ENCODE results near the gene DGKB.

Gene DGKB

GRCh38 chr7:14438366-14438765 lies 464.2 kb downstream of the DGKB start:
- H3K4me1 ChIP-seq (ENCODE audit: control insufficient read depth, insufficient read depth, low read length): no peaks in the 10 kb centered on the region
- no peaks in the 10 kb centered on the region for H3K36me3 ChIP-seq (ENCODE audit: control insufficient read depth in 2 of 2, insufficient read depth in 2 of 2, low read length in 2 of 2)
- no peaks in the 10 kb centered on the region for H3K27me3 ChIP-seq (ENCODE audit: control insufficient read depth in 1 of 2, insufficient read depth in 2 of 2, low read length in 2 of 2)
- H3K27ac ChIP-seq (ENCODE audit: low read length): no peak overlapping the region
- no peak overlapping the region for H3K9ac ChIP-seq (ENCODE audit: low read length in 2 of 2)
- no peaks in the 10 kb centered on the region for H3K9me3 ChIP-seq (ENCODE audit: control insufficient read depth in 2 of 2, low read length in 2 of 2)
- no peak overlapping the region for H3K4me3 ChIP-seq (ENCODE audit: low read length in 2 of 2)

DNA sequence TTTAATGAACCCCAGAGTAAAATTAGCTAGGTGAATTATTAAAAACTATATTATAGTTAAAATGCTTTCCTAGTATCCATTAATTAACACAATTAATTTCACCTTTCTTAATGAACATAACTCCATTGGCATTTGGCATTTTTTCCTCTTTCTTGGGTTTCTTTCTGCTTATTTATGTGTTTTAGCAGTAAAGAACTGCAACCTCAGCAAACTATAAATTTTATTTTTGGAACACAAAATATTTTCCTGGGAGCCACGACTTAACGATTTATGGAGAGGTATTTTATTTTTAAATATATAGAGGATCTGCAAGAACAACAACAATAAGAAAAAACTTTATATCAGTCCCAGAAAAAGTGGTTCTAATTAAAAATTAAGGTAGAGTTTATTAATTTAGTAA lies 465.7 kb downstream of the DGKB start:
- H3K4me1 ChIP-seq (ENCODE audit: control insufficient read depth, insufficient read depth, low read length): no peaks in the 10 kb centered on the region
- H3K36me3 ChIP-seq (ENCODE audit: control insufficient read depth in 2 of 2, insufficient read depth in 2 of 2, low read length in 2 of 2): no peaks in the 10 kb centered on the region
- no peaks in the 10 kb centered on the region for H3K9me3 ChIP-seq (ENCODE audit: control insufficient read depth in 2 of 2, low read length in 2 of 2)
- H3K27ac ChIP-seq (ENCODE audit: low read length): no peak overlapping the region
- H3K4me3 ChIP-seq (ENCODE audit: low read length in 2 of 2): no peak overlapping the region
- H3K27me3 ChIP-seq (ENCODE audit: control insufficient read depth in 1 of 2, insufficient read depth in 2 of 2, low read length in 2 of 2): no peaks in the 10 kb centered on the region
- no peak overlapping the region for H3K9ac ChIP-seq (ENCODE audit: low read length in 2 of 2)

DNA sequence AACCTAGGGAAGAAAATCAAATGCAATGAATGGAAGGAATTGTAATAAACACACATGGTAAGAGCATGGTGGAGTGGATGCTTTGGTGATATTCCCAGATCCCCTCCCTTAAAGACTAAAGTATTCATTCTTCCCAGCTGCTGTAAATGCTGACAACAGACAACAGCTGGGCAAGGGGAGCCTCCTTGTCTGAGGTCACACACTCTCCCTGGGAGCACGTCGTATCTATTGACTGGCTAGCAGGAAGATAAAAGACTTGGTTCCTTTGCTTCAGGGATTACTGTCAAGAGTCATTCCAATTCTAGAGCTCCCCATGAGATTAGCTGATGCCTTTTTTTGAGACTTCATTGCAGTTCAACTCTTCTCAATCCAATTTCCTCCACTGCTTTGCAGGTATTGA lies 469.6 kb downstream of the DGKB start:
- no peak overlapping the region for H3K9ac ChIP-seq (ENCODE audit: low read length in 2 of 2)
- H3K27me3 ChIP-seq (ENCODE audit: control insufficient read depth in 1 of 2, insufficient read depth in 2 of 2, low read length in 2 of 2): no peaks in the 10 kb centered on the region
- no peak overlapping the region for H3K27ac ChIP-seq (ENCODE audit: low read length)
- H3K4me3 ChIP-seq (ENCODE audit: low read length in 2 of 2): no peak overlapping the region
- no peaks in the 10 kb centered on the region for H3K4me1 ChIP-seq (ENCODE audit: control insufficient read depth, insufficient read depth, low read length)
- no peaks in the 10 kb centered on the region for H3K9me3 ChIP-seq (ENCODE audit: control insufficient read depth in 2 of 2, low read length in 2 of 2)
- H3K36me3 ChIP-seq (ENCODE audit: control insufficient read depth in 2 of 2, insufficient read depth in 2 of 2, low read length in 2 of 2): no peaks in the 10 kb centered on the region

DNA sequence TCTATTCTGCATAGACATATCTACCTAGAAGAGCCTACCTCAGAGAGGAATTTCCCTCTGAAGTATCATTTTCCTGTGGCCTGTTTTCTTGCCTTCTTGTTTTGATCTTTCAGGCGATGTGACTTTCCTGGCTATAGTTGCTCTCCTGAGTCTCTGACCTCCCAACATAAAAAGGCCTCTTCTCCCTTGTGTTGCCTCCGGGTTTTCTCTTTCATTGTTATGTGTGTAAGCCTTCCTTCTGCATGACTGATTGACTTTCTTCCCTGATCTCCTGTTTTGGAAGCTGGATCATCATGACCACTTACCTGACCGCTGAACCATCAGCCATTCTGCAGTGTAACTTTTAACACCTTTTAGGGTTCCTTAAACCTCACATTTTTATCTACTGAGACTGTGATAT lies 471.6 kb downstream of the DGKB start:
- H3K4me1 ChIP-seq (ENCODE audit: control insufficient read depth, insufficient read depth, low read length): no peaks in the 10 kb centered on the region
- H3K4me3 ChIP-seq (ENCODE audit: low read length in 2 of 2): no peak overlapping the region
- H3K9ac ChIP-seq (ENCODE audit: low read length in 2 of 2): no peak overlapping the region
- no peaks in the 10 kb centered on the region for H3K9me3 ChIP-seq (ENCODE audit: control insufficient read depth in 2 of 2, low read length in 2 of 2)
- no peaks in the 10 kb centered on the region for H3K36me3 ChIP-seq (ENCODE audit: control insufficient read depth in 2 of 2, insufficient read depth in 2 of 2, low read length in 2 of 2)
- H3K27ac ChIP-seq (ENCODE audit: low read length): no peak overlapping the region
- H3K27me3 ChIP-seq (ENCODE audit: control insufficient read depth in 1 of 2, insufficient read depth in 2 of 2, low read length in 2 of 2): no peaks in the 10 kb centered on the region

DNA sequence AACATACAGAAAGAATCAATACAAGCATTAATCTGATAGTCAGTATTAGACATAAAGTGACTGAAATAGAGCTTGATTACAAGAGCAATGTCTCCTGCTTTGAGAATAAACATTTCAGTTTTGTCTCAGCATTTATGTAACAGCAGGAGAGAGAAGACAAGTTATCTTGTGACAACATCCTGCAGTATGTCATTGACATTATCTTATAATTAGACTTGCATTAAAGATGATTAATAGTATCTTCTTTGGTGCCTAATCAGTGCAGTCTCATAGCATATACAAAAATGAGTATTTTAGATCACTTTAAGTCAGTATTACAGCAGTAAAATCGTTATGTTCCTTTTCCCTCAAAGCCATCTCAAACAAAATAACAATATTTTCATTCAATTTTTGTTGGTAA lies 477.0 kb downstream of the DGKB start:
- H3K27me3 ChIP-seq (ENCODE audit: control insufficient read depth in 1 of 2, insufficient read depth in 2 of 2, low read length in 2 of 2): no peaks in the 10 kb centered on the region
- no peaks in the 10 kb centered on the region for H3K9me3 ChIP-seq (ENCODE audit: control insufficient read depth in 2 of 2, low read length in 2 of 2)
- H3K4me3 ChIP-seq (ENCODE audit: low read length in 2 of 2): no peak overlapping the region
- no peaks in the 10 kb centered on the region for H3K4me1 ChIP-seq (ENCODE audit: control insufficient read depth, insufficient read depth, low read length)
- no peak overlapping the region for H3K27ac ChIP-seq (ENCODE audit: low read length)
- no peaks in the 10 kb centered on the region for H3K36me3 ChIP-seq (ENCODE audit: control insufficient read depth in 2 of 2, insufficient read depth in 2 of 2, low read length in 2 of 2)
- no peak overlapping the region for H3K9ac ChIP-seq (ENCODE audit: low read length in 2 of 2)

DNA sequence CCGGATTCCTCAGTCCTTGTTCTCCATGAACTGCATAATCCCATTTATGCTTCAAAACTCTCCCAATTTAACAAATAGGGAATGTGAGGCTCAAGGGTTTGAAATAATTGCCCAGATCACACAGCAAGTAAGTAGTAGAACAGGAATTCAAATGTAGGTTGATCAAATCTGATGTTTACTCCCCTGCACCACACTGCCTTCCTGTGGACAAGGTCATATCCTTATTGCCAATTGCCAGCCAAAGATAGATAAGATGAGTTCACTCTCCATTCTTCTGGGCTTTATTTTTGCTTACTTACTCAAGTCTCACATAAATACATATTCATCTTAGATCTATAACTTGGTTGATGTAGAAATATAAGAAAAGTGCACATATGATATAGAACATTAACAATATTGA lies 477.9 kb downstream of the DGKB start:
- Histone ChIP-seq H3K9me3 (ENCODE audit: control insufficient read depth in 2 of 2, low read length in 2 of 2) (no peaks in the 10 kb centered on the region), H3K36me3 (ENCODE audit: control insufficient read depth in 2 of 2, insufficient read depth in 2 of 2, low read length in 2 of 2) (no peaks in the 10 kb centered on the region), H3K4me1 (ENCODE audit: control insufficient read depth, insufficient read depth, low read length) (no peaks in the 10 kb centered on the region), H3K27ac (ENCODE audit: low read length) (no peak overlapping the region), H3K27me3 (ENCODE audit: control insufficient read depth in 1 of 2, insufficient read depth in 2 of 2, low read length in 2 of 2) (no peaks in the 10 kb centered on the region), H3K9ac (ENCODE audit: low read length in 2 of 2) (no peak overlapping the region), H3K4me3 (ENCODE audit: low read length in 2 of 2) (no peak overlapping the region)

DNA sequence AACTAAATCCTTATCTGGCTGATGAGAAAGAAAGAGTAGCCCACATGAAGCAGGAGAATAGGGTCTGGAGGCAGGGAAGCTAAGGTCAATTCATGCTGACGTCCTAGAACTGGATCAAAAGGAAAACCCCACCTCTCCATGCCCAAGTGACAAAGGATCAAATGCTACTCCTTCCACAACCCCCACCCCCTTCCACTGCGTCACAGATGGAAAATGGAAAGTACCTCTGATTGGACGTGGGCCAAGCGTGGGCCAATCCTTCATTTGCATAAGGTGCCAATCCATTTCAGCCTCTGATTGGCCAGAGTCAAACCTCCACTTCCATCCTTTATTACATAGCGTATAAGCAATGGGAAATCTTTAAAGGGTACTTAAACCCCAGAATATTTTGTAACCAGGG lies 481.8 kb downstream of the DGKB start:
- no peak overlapping the region for H3K4me3 ChIP-seq (ENCODE audit: low read length in 2 of 2)
- H3K36me3 ChIP-seq (ENCODE audit: control insufficient read depth in 2 of 2, insufficient read depth in 2 of 2, low read length in 2 of 2): no peaks in the 10 kb centered on the region
- H3K4me1 ChIP-seq (ENCODE audit: control insufficient read depth, insufficient read depth, low read length): no peaks in the 10 kb centered on the region
- no peak overlapping the region for H3K9ac ChIP-seq (ENCODE audit: low read length in 2 of 2)
- H3K27me3 ChIP-seq (ENCODE audit: control insufficient read depth in 1 of 2, insufficient read depth in 2 of 2, low read length in 2 of 2): no peaks in the 10 kb centered on the region
- no peak overlapping the region for H3K27ac ChIP-seq (ENCODE audit: low read length)
- H3K9me3 ChIP-seq (ENCODE audit: control insufficient read depth in 2 of 2, low read length in 2 of 2): no peaks in the 10 kb centered on the region

- no peaks in the 10 kb centered on the region for H3K36me3 ChIP-seq (ENCODE audit: control insufficient read depth in 2 of 2, insufficient read depth in 2 of 2, low read length in 2 of 2)
- H3K9ac ChIP-seq (ENCODE audit: low read length in 2 of 2): no peak overlapping the region
- no peaks in the 10 kb centered on the region for H3K9me3 ChIP-seq (ENCODE audit: control insufficient read depth in 2 of 2, low read length in 2 of 2)
- no peak overlapping the region for H3K4me3 ChIP-seq (ENCODE audit: low read length in 2 of 2)
- no peaks in the 10 kb centered on the region for H3K27me3 ChIP-seq (ENCODE audit: control insufficient read depth in 1 of 2, insufficient read depth in 2 of 2, low read length in 2 of 2)
- H3K4me1 ChIP-seq (ENCODE audit: control insufficient read depth, insufficient read depth, low read length): no peaks in the 10 kb centered on the region
- H3K27ac ChIP-seq (ENCODE audit: low read length): no peak overlapping the region
These were observed 483.0 kb downstream of the DGKB start for GRCh38 chr7:14419531-14419930.

DNA sequence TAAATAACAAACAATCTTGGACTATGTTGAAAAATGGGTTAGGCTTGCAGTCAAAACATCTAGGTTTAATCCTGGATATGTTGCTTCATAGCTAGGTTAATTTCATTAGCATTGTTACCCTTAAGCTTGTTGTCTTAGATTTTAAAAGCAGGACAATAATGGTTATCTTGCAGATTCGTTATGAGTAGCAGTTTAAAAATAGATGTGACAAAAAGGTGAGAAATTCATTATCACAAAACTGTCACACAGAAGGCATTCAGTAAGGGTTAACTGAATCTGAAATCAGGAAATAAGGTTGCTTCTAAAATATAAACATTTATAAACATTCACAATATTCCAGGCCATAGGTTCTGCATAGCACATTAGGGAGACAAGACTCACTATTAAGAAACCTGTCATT lies 483.9 kb downstream of the DGKB start:
- no peak overlapping the region for H3K4me3 ChIP-seq (ENCODE audit: low read length in 2 of 2)
- H3K4me1 ChIP-seq (ENCODE audit: control insufficient read depth, insufficient read depth, low read length): no peaks in the 10 kb centered on the region
- no peaks in the 10 kb centered on the region for H3K9me3 ChIP-seq (ENCODE audit: control insufficient read depth in 2 of 2, low read length in 2 of 2)
- no peak overlapping the region for H3K9ac ChIP-seq (ENCODE audit: low read length in 2 of 2)
- no peaks in the 10 kb centered on the region for H3K27me3 ChIP-seq (ENCODE audit: control insufficient read depth in 1 of 2, insufficient read depth in 2 of 2, low read length in 2 of 2)
- no peak overlapping the region for H3K27ac ChIP-seq (ENCODE audit: low read length)
- H3K36me3 ChIP-seq (ENCODE audit: control insufficient read depth in 2 of 2, insufficient read depth in 2 of 2, low read length in 2 of 2): no peaks in the 10 kb centered on the region

DNA sequence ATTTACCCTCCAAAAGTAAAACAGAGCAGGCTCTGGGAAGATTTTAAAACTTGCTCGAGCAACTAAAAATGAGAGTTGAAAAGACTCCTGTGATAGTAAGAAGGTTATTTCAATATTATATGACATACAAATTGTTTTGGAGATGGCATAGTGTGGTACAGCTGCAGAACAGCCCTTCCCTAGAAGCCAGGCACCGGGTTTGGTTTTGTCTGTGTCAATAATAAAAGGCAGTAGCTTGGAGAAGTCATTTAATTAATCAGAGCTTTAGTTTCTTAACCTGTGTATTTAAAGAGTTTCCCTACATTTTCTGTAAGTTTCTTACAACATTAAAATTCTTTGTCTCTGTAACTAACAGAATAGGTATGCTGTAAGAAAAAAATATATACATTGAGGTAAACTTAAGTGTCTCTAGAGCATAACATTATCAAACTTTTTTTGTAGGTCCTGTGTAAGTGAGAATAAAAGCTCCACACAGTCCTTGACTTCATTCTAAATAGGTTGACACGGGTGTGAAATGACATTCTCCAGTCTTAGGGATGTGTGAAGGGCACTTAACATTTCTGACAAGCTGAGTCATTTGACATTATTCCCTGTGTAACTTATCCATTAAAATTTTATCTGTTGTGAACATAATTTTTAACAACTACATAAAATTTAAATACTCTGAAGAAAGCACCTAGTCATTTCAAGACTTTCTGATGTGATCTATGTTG lies 488.1 kb downstream of the DGKB start:
- H3K9ac ChIP-seq (ENCODE audit: low read length in 2 of 2): no peak overlapping the region
- H3K36me3 ChIP-seq (ENCODE audit: control insufficient read depth in 2 of 2, insufficient read depth in 2 of 2, low read length in 2 of 2): no peaks in the 10 kb centered on the region
- H3K4me1 ChIP-seq (ENCODE audit: control insufficient read depth, insufficient read depth, low read length): no peaks in the 10 kb centered on the region
- no peak overlapping the region for H3K4me3 ChIP-seq (ENCODE audit: low read length in 2 of 2)
- no peaks in the 10 kb centered on the region for H3K27me3 ChIP-seq (ENCODE audit: control insufficient read depth in 1 of 2, insufficient read depth in 2 of 2, low read length in 2 of 2)
- H3K27ac ChIP-seq (ENCODE audit: low read length): no peak overlapping the region
- H3K9me3 ChIP-seq (ENCODE audit: control insufficient read depth in 2 of 2, low read length in 2 of 2): no peaks in the 10 kb centered on the region

DNA sequence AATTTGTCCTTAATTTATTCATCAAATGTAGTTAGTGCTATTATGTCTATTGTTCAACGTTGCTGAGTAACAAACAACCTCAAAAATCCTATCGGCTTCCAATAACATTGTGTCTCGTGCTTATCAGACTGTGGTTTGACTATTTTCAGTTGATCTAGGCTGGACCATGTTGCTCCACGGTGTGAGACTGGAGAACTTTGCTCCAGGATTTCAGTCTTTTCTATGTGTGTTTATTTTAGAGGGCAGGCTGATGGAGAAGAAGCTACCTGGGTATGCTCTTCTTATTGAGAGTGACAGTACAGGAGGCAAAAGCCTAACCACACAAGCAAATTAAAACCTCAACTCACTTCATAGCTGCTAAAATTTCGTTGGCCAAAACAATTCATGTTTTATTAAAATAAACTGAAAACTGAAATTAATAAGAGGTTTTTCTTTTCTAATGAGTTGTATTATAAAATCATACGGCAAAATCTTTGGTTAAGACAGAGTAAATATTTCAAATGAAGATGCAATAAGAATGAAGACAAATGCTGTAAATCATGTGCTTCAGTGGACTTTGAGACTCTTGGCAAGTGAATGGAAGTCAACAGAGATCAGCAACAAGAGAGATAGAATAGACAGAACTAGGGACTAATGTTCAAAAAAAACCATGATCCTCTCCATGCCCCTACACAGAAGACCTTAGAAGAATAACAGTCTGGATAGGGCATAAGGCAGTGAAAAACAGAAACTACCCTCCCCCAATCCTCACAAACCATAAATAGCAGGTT lies 495.1 kb downstream of the DGKB start:
- Histone ChIP-seq H3K4me1 (ENCODE audit: control insufficient read depth, insufficient read depth, low read length) (no peaks in the 10 kb centered on the region), H3K27ac (ENCODE audit: low read length) (no peak overlapping the region), H3K36me3 (ENCODE audit: control insufficient read depth in 2 of 2, insufficient read depth in 2 of 2, low read length in 2 of 2) (no peaks in the 10 kb centered on the region), H3K27me3 (ENCODE audit: control insufficient read depth in 1 of 2, insufficient read depth in 2 of 2, low read length in 2 of 2) (no peaks in the 10 kb centered on the region), H3K9ac (ENCODE audit: low read length in 2 of 2) (no peak overlapping the region), H3K9me3 (ENCODE audit: control insufficient read depth in 2 of 2, low read length in 2 of 2) (no peaks in the 10 kb centered on the region), H3K4me3 (ENCODE audit: low read length in 2 of 2) (no peak overlapping the region)
